Measurements from ENCODE around the gene FBF1. TPM values are rescaled to one million over a fixed set of nuclear protein-coding genes. Genes with fewer than 3 reads are reported as not detected.

FBF1 gene
- total and polyA plus RNA-seq, 4 experiments from 2014 or later: 3.7 to 42.7 (median 21.8) TPM

DNA sequence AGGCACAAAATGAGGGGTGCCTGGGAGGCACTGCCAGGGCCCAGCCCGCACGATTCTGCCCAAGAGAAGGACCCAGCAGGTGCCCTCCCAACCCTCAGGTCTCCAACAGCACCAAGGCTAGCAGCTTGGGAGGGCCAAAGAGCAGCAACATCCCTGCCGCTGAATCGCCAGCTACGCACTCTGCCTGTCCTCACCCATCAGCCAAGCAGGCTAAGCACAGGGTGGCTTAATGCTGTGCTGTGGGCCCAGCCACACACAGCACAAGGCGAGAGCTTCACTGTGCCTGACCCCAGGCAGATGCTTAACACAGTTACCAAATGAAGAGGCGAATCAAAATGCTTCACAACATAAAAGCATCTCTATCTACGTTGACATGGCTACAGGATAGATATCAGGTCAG lies 25.6 kb downstream of the FBF1 start:
- peaks cover 4 to 8% of the 10 kb centered on the region in 2 donors for H3K36me3 Mint-ChIP-seq
- H3K27ac ChIP-seq (ENCODE audit: low read depth, low read length): no peak overlapping the region
- no peaks in the 10 kb centered on the region for H3K27me3 Mint-ChIP-seq
- no peaks in the 10 kb centered on the region for H3K9me3 ChIP-seq (ENCODE audit: control insufficient read depth in 1 of 2, low read length in 2 of 2)
- H3K27me3 ChIP-seq (ENCODE audit: insufficient read depth, low read length): no peaks in the 10 kb centered on the region
- CTCF ChIA-PET (ENCODE audit: partially characterized antibody): interaction anchor here (1.2 to 1.9 kb wide), 2 partner anchors 10 to 91 kb away, joined by 4 to 7 read pairs; partner anchors contain the start of gene MRPL38
- no peak for DNase-seq
- H3K4me3 Mint-ChIP-seq: no peak overlapping the region
- no peak overlapping the region for H3K27ac Mint-ChIP-seq
- H3K4me1 ChIP-seq (ENCODE audit: insufficient read depth, low read length): no peaks in the 10 kb centered on the region
- POLR2A ChIA-PET (ENCODE audit: partially characterized antibody): no interaction called here
- no peak overlapping the region for H3K4me3 ChIP-seq (ENCODE audit: low read length in 2 of 2)
- H3K4me1 Mint-ChIP-seq: peaks cover 0 to 11% (median 4%) of the 10 kb centered on the region in 4 donors
- H3K36me3 ChIP-seq (ENCODE audit: insufficient read depth, low read length): no peaks in the 10 kb centered on the region
- no peaks in the 10 kb centered on the region for H3K9me3 Mint-ChIP-seq
- intact Hi-C loops (cut with micrococcal nuclease): no loop called here

DNA sequence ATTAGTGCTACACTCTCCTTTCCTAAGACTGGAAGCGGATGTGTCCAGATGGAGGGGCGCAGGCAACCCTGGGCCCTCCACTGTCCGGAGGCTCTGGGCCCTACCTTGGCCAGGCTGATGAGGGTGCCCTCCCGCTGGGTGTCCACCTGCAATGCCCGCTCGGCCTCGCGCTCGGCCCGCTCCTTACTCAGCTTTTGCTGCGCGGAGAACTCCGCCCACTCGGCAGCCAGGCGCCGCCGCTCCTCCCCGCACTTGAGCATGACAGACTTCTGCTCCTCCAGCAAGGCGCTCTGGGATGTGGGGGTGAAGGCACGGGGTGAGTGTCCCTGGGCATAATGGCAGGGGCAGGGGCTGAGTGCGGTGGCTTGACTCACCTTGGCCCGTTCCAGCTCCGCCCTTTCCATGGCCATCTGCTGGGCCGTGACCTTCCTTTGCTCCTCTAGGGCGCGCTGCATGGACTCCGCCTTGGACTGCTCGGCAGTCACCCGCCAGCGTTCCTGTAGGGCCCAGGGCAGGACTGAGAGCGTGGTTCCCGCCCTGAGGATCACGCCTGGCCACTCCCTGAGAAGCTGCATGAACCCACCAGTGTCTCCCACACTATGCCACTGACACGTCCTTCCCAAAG lies 26.1 kb downstream of the FBF1 start:
- no peak for DNase-seq
- Mint-ChIP-seq H3K27me3 (no peaks in the 10 kb centered on the region), H3K4me1 (peaks cover 0 to 11% (median 4%) of the 10 kb centered on the region in 4 donors), H3K27ac (no peak overlapping the region), H3K9me3 (no peaks in the 10 kb centered on the region), H3K36me3 (peaks cover 4 to 8% of the 10 kb centered on the region in 2 donors), H3K4me3 (no peak overlapping the region)
- H3K27me3 ChIP-seq (ENCODE audit: insufficient read depth, low read length): no peaks in the 10 kb centered on the region
- POLR2A ChIA-PET (ENCODE audit: partially characterized antibody): no interaction called here
- no peak overlapping the region for H3K4me3 ChIP-seq (ENCODE audit: low read length in 2 of 2)
- CTCF ChIA-PET (ENCODE audit: partially characterized antibody): interaction anchor here (1.2 to 1.9 kb wide), 2 partner anchors 10 to 91 kb away, joined by 4 to 7 read pairs; partner anchors contain the start of gene MRPL38
- H3K9me3 ChIP-seq (ENCODE audit: control insufficient read depth in 1 of 2, low read length in 2 of 2): no peaks in the 10 kb centered on the region
- intact Hi-C loops (cut with micrococcal nuclease): no loop called here
- no peak overlapping the region for H3K27ac ChIP-seq (ENCODE audit: low read depth, low read length)
- H3K4me1 ChIP-seq (ENCODE audit: insufficient read depth, low read length): no peaks in the 10 kb centered on the region
- H3K36me3 ChIP-seq (ENCODE audit: insufficient read depth, low read length): no peaks in the 10 kb centered on the region

DNA sequence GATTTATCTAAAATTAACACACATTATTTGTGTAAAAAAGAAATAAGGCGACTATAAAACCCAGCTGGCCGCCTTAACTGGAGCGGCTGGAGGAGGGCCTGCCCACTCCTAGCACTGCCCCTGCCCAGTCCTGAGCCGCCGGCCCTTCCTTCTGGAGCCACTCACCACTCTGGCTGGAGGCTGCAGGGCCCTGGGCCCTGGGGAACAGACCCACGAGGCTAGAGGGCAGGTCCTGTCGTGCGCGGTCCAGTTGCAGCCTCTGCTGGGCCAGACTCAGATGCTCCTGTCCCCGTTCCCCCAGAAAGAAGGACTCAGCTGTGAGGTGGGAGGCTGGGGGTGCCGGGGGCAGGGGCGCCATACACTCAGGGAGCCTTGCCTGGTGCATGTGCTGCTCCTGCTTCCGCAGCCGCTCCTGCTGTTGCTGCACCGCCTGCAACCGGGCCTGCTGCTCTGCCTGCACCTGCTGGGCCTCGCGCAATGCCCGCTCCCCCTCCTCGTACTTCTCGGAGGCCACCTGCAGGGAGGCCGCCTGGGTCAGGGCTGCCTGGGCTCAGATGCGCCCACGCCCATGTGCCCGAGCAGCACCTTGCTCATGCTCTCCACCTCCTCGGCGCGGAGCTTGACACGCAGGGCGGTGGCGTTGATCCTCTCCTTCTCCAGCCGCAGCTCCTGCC lies 27.2 kb downstream of the FBF1 start:
- Histone ChIP-seq H3K27ac (ENCODE audit: low read depth, low read length) (no peak overlapping the region), H3K27me3 (ENCODE audit: insufficient read depth, low read length) (no peaks in the 10 kb centered on the region), H3K4me1 (ENCODE audit: insufficient read depth, low read length) (no peaks in the 10 kb centered on the region), H3K9me3 (ENCODE audit: control insufficient read depth in 1 of 2, low read length in 2 of 2) (no peaks in the 10 kb centered on the region), H3K4me3 (ENCODE audit: low read length in 2 of 2) (no peak overlapping the region), H3K36me3 (ENCODE audit: insufficient read depth, low read length) (no peaks in the 10 kb centered on the region)
- no peak overlapping the region for H3K27ac Mint-ChIP-seq
- H3K36me3 Mint-ChIP-seq: peaks cover 4 to 5% of the 10 kb centered on the region in 2 donors
- peaks cover 0 to 11% (median 4%) of the 10 kb centered on the region in 4 donors for H3K4me1 Mint-ChIP-seq
- no peak overlapping the region for H3K4me3 Mint-ChIP-seq
- H3K9me3 Mint-ChIP-seq: no peaks in the 10 kb centered on the region
- ChIA-PET POLR2A (ENCODE audit: partially characterized antibody) (interaction anchor here (0.6 kb wide), 1 partner anchor 43 kb away, joined by 3 read pairs; no protein-coding TSS in a partner anchor), CTCF (ENCODE audit: partially characterized antibody) (no interaction called here)
- H3K27me3 Mint-ChIP-seq: no peaks in the 10 kb centered on the region
- intact Hi-C loops (cut with micrococcal nuclease): no loop called here
- DNase-seq: no peak

DNA sequence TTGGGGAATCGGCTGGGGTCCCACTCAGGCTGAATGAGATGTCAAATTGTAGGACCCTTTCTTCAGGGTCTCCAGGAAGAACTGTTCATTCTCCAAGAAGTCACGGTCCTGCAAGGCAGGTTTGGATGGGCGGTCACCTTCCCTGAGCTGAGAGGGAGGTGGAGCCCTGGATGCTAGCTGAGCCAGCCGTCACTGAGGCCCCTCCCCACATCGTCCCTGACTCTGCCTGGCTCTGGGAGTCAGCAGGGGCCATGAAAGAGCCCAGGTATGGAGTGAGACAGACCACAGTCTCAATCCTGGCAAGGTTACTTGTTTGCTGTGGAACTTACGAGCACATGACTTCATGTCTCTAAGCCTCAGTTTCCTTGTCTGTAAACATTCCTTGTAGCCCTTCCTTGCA lies 30.1 kb downstream of the FBF1 start:
- Histone ChIP-seq H3K36me3 (ENCODE audit: insufficient read depth, low read length) (no peaks in the 10 kb centered on the region), H3K4me1 (ENCODE audit: insufficient read depth, low read length) (peaks cover 5% of the 10 kb centered on the region), H3K27me3 (ENCODE audit: insufficient read depth, low read length) (no peaks in the 10 kb centered on the region), H3K27ac (ENCODE audit: low read depth, low read length) (no peak overlapping the region), H3K9me3 (ENCODE audit: control insufficient read depth in 1 of 2, low read length in 2 of 2) (no peaks in the 10 kb centered on the region), H3K4me3 (ENCODE audit: low read length in 2 of 2) (no peak overlapping the region)
- no peak overlapping the region for H3K4me3 Mint-ChIP-seq
- no peak for DNase-seq
- peaks cover 2 to 7% (median 5%) of the 10 kb centered on the region in 4 donors for H3K4me1 Mint-ChIP-seq
- peak overlapping the region in 1 of 7 donors; percentile 6 for H3K27ac Mint-ChIP-seq
- no peaks in the 10 kb centered on the region for H3K27me3 Mint-ChIP-seq
- ChIA-PET CTCF (ENCODE audit: partially characterized antibody) (interaction anchor here (0.6 to 10.4 kb wide), 3 partner anchors 94 to 358 kb away, joined by 3 to 120 read pairs (median 6); no protein-coding TSS in a partner anchor), POLR2A (ENCODE audit: partially characterized antibody) (no interaction called here)
- intact Hi-C loops (cut with micrococcal nuclease): no loop called here
- no peaks in the 10 kb centered on the region for H3K9me3 Mint-ChIP-seq
- H3K36me3 Mint-ChIP-seq: peaks cover 0 to 2% of the 10 kb centered on the region in 2 donors

DNA sequence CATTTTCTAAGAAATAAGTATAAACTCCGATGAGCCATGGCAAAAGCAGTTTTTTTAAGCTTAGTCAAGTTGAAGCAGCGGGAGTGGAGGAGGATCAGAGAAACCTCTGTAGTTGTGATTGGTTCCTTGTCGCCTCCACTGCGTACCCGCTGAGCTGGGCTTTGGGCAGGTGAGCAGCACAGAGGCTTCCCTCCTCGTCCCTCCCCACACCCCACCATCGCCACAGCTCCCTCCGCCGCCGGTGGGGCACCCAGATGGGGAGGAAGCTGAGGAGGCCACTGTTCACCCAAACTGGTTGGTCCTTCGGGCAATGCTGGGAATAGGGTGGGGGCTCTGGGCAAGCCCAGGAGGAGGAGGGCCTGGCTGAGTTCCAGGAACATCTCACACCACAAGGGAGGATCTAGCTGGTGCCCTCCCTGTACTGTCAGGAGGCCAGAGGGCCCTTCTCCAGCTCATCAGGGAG lies 31.0 kb downstream of the FBF1 start:
- H3K4me3 Mint-ChIP-seq: no peak overlapping the region
- Histone ChIP-seq H3K9me3 (ENCODE audit: control insufficient read depth in 1 of 2, low read length in 2 of 2) (no peaks in the 10 kb centered on the region), H3K4me1 (ENCODE audit: insufficient read depth, low read length) (peaks cover 7% of the 10 kb centered on the region), H3K27ac (ENCODE audit: low read depth, low read length) (no peak overlapping the region), H3K4me3 (ENCODE audit: low read length in 2 of 2) (no peak overlapping the region), H3K27me3 (ENCODE audit: insufficient read depth, low read length) (no peaks in the 10 kb centered on the region), H3K36me3 (ENCODE audit: insufficient read depth, low read length) (no peaks in the 10 kb centered on the region)
- intact Hi-C loops (cut with micrococcal nuclease): loop anchor here (10.0 kb wide), 1 partner anchor 355 kb away; the partner anchor contains the start of gene UBALD2
- no peaks in the 10 kb centered on the region for H3K9me3 Mint-ChIP-seq
- CTCF ChIA-PET (ENCODE audit: partially characterized antibody): interaction anchor here (2.3 to 10.4 kb wide), 2 partner anchors 95 to 105 kb away, joined by 6 to 120 read pairs; no protein-coding TSS in a partner anchor
- POLR2A ChIA-PET (ENCODE audit: partially characterized antibody): interaction anchor here (0.6 kb wide), 2 partner anchors 32 to 310 kb away, joined by 3 read pairs; partner anchors contain the start of gene TRIM47
- no peaks in the 10 kb centered on the region for H3K36me3 Mint-ChIP-seq
- H3K4me1 Mint-ChIP-seq: peaks cover 2 to 11% (median 5%) of the 10 kb centered on the region in 4 donors
- H3K27me3 Mint-ChIP-seq: no peaks in the 10 kb centered on the region
- H3K27ac Mint-ChIP-seq: peak overlapping the region in 1 of 7 donors; percentile 47
- no peak for DNase-seq

DNA sequence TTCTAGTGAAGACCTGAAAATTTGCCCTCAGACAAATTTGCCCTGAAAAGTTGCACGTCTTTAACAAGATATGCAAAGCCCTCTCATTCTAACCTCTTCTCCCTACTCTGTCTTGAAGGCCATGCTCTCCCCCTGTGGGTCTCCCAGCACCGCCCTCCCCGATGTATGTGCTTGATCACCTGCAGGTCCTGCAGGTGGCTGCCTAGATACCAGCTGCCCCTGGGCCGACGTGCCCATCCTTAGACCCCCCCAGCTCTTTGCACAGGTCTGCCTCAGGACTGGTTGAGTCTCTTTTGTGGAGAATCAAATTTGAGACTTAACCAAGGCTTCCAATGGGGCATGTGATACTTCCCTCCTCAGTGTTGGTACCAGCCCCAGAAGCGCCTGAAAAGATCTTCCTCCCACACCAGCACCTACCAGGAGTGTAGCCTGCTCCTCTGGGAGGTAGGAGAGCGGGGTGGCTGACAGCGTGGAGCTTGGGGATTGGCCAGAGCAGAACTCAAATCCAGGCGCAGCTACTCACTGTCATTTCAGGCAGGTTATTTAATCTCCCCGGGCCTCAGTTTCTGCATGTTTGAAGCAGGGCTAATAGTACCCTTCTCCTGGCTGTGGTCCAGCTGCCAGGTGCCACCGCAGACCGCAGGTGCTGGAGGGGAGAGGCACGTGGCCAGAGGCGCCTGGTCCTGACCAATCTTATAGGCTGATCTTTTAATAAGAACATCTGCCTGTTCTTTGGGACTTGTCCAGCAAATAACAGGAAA lies 31.6 kb downstream of the FBF1 start:
- no peaks in the 10 kb centered on the region for H3K9me3 Mint-ChIP-seq

More for the DNA sequence above, 31.6 kb downstream of the FBF1 start:
- peaks cover 7% of the 10 kb centered on the region for H3K4me1 ChIP-seq (ENCODE audit: insufficient read depth, low read length)
- ChIA-PET POLR2A (ENCODE audit: partially characterized antibody) (interaction anchor here (0.6 kb wide), 1 partner anchor 311 kb away, joined by 3 read pairs; no protein-coding TSS in a partner anchor), CTCF (ENCODE audit: partially characterized antibody) (interaction anchor here (2.3 to 10.4 kb wide), 2 partner anchors 96 to 105 kb away, joined by 6 to 120 read pairs; no protein-coding TSS in a partner anchor)
- no peaks in the 10 kb centered on the region for H3K27me3 ChIP-seq (ENCODE audit: insufficient read depth, low read length)
- Mint-ChIP-seq H3K27ac (peak overlapping the region in 3 of 7 donors; percentile 42 to 60 (median 56)), H3K4me3 (no peak overlapping the region), H3K36me3 (peaks cover 0 to 1% of the 10 kb centered on the region in 2 donors), H3K27me3 (no peaks in the 10 kb centered on the region), H3K4me1 (peaks cover 2 to 14% (median 5%) of the 10 kb centered on the region in 4 donors)
- no peaks in the 10 kb centered on the region for H3K36me3 ChIP-seq (ENCODE audit: insufficient read depth, low read length)
- intact Hi-C loops (cut with micrococcal nuclease): loop anchor here (10.0 kb wide), 1 partner anchor 356 kb away; the partner anchor contains the start of gene UBALD2
- no peak for DNase-seq
- H3K27ac ChIP-seq (ENCODE audit: low read depth, low read length): no peak overlapping the region
- no peak overlapping the region for H3K4me3 ChIP-seq (ENCODE audit: low read length in 2 of 2)
- no peaks in the 10 kb centered on the region for H3K9me3 ChIP-seq (ENCODE audit: control insufficient read depth in 1 of 2, low read length in 2 of 2)

Measured in CD4-positive, alpha-beta memory T cell (primary cell).